NCI-H82 treated with DMSO at 0.1 percent for 48 hours (cell line): ENCODE measurements around the gene TMEM126A.
A peak's percentile ranks its signal among the peaks of the same experiment; 100 is the strongest.
"Not testable (repeated sequence)": the region's sequence is repeated elsewhere in the genome, so short reads cannot be mapped to it uniquely, and the experiment has no call there.

Experiments
- DNase-seq: peaks from one replicate; lab custom pipeline; 2025; ENCODE audit not compliant: unreplicated experiment; lab: John Stamatoyannopoulos, UW

TMEM126A gene

DNA sequence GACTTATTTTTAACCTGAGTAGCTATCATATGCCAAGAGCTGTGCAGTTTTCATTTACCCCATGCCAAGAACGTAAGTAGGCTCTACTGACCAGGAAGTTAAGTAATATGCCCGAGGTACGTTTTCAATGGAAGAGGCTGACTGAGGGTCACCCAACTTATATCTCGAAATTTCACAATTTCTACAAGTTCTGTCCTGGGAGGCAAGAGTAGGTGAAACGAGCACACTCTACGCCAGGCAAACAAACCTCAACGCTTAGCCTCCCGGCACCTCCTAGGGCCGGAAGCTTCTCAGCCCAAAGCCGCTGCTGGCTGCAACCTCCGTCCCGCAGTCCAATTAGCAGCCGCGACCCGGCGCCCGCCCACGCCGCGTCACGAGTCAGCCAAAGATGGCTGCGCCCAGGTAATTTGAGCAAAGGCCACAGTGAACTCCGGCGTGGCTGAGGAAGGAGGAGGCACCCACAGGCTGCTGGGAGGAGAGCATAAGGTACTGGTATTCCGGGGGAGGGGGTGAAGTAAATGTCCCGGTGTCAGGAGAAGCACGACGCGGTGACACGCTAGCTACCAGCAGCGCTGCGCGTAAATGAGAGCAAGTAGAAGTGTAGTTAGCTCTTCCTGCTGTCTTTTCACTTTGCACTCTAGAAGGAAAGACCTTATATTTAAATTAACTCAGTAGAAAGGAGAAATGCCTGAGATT is at the start of gene TMEM126A:
TSS of gene TMEM126A (plus strand) at position 364 of the 696 bp plus-strand sequence. CDS start 2,289 bp downstream, outside the sequence.
- DNase-seq = peak; percentile 76

DNA sequence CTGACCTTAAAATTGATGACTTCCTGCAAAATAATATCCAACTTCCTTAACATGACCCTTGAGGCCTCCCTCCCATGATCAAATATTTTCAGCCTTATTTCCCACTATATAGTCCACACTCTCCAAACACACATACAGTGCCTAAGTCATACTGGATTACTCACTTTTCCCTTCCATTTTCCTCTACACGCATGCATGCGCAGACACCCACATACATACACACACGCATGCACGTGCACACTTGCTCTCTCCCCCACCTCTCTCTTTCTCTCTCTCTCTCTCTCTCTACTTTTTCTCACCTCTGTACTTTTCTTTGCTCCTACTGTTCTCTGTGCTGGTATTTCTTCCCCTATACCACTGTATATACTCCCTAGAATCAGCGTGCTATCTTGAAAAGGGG is 48.7 kb upstream of the TMEM126A start:
- DNase-seq = no peak

DNA sequence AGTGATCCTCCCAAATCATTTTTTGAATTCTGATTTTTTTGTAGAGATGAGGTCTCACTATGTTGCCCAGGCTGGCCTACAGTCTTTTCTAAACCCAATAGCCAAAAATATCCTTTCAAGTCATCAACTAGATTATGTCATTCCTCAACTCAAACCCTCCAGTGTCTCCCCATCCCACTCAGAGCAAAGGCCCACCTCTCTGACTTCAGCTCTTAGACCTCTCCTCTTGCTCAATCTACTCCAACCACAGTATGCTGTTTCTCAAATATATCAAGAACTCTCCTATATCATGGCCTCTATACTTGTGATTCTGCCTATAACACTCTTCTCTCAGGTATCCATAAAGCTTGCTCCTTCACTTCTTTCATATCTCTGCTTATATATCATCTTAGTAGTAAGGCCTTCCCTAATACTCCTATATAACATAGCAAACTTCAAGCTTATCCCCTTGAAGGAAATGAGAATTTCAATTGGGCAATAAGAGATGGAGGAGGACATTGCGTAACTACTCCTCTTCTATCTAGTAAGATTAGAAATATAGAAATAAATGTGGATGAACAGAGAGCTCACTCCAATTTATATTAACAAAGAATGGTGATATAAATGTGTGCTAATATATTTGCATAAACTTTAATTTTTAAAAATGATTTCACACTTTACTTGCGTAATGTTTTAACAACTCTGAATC is 45.1 kb upstream of the TMEM126A start:
- no peak for DNase-seq

DNA sequence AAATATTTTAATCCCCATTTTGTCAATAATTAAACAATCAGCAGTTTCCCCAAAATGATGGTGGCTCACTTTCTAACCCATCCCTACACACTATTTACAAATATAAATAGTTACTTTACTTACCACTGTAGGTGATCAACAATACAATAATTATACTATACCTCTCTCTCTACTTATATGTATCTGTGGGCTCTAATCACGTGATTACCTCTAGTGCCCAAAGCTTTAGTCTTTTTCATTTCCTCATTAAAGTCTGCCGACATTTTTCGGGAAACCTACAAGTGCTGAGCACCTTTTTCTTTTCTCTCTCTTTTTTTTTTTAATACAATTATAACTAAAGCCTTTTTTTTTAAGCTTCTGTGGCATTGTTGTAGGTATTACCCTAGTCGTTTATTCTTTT is 44.5 kb upstream of the TMEM126A start:
- DNase-seq = no peak

DNA sequence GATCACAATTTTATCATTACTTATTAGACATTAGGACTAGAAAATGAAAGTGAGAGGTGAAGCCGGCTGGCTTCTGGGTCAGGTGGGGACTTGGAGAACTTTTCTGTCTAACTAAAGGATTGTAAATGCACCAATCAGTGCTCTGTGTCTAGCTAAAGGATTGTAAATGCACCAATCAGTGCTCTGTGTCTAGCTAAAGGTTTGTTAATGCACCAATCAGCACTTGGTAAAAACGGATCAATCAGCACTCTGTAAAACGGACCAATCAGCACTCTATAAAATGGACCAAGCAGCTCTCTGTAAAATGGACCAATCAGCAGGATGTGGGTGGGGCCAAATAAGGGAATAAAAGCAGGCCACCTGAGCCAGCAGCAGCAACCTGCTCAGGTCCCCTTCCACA is 41.5 kb upstream of the TMEM126A start:
- not testable (repeated sequence) for DNase-seq

DNA sequence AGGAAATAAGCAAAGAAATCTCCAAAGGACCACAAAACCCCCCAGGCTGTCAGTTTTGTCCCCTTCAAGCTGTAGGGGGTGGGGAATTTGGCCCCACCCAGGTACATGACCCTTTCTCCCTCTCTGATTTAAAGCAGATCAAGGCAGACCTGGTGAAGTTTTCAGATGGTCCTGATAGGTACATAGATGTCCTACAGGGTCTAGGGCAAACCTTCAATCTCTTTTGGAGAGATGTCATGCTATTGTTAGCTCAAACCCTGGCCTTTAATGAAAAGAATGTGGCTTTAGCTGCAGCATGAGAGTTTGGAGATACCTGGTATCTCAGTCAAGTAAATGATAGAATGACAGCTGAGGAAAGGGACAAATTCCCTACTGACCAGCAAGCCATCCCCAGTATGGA is 39.1 kb upstream of the TMEM126A start:
- DNase-seq = not testable (repeated sequence)

DNA sequence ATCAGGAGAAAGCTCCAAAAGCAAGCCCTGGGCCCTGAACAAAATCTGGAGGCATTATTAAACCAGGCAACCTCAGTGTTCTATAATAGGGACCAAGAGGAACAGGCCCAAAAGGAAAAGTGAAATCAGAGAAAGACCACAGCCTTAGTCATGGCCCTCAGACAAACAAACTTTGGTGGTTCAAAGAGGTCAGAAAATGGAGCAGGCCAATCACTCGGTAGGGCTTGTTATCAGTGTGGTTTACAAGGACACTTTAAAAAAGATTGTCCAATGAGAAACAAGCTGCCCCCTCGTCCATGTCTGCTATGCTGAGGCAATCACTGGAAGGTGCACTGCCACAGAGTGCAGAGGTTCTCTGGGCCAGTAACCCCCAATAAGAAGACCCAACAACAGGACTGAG is 38.5 kb upstream of the TMEM126A start:
- DNase-seq = not testable (repeated sequence)

DNA sequence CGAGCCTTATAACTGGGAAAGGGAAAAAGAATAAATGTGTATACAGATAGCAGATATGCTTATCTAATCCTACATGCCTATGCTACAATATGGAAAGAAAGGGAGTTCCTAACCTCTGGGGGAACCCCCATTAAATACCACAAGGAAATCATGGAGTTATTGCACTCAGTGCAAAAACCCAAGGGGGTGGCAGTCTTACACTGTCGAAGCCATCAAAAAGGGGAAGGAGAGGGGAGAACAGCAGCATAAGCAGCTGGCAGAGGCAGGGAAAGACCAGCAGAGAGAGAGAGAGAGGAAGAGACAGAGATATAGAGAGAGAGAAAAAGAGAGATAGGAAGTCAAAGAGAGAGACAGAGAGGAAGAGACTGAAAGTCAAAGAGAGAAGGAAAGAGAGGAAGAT is 36.1 kb upstream of the TMEM126A start:
- not testable (repeated sequence) for DNase-seq

DNA sequence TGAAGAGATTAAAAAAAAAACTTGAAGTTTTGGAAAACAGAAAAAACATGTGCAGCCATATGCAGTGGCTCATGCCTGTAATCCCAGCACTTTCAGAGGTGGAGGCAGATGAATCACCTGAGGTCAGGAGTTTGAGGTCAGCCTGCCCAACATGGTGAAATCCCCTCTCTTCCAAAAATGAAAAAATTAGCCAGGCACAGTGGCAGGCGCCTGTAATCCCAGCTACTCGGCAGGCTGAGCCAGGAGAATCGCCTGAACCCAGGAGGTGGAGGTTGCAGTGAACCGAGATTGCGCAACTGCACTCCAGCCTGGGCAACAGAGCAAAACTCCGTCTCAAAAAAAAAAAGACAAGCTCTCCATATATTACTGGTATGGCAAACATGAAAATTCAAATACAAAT is 28.3 kb upstream of the TMEM126A start:
- DNase-seq = no peak

DNA sequence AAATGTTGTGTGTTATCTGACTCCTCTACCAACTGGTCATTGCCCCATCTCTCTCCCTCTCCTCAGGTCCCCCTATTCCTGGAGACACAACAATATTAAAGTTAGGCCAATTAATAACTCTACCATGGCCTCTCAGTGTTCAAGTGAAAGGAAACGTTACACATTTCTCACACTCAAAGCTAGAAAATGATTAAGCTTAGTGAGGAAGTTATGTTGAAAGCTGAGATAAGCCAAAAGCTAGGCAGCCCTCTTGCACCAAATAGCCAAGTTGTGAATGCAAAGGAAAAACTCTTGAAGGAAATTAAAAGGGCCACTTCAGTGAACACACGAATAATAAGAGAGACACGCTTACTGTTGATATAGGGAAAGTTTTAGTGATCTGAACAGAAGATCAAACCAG is 27.5 kb upstream of the TMEM126A start:
- no peak for DNase-seq

DNA sequence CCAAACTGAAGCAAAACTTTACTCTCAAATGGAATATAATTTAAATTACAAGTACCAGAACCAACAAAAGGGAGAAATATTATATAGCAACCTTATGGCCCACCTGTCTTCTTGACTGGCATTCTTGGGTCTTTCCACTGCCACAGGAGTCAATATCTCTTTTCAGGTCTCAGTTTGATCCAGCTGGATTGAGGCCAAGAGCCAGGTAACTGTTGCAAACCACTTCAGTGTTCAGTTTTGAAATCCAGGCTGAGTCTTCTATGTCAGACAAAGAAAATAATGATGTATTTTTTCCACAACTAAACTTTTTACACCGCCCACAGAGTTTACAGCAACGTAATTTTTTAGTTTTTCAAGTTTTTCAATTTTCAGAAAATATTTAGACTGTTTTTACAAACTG is 21.3 kb upstream of the TMEM126A start:
- DNase-seq = no peak

DNA sequence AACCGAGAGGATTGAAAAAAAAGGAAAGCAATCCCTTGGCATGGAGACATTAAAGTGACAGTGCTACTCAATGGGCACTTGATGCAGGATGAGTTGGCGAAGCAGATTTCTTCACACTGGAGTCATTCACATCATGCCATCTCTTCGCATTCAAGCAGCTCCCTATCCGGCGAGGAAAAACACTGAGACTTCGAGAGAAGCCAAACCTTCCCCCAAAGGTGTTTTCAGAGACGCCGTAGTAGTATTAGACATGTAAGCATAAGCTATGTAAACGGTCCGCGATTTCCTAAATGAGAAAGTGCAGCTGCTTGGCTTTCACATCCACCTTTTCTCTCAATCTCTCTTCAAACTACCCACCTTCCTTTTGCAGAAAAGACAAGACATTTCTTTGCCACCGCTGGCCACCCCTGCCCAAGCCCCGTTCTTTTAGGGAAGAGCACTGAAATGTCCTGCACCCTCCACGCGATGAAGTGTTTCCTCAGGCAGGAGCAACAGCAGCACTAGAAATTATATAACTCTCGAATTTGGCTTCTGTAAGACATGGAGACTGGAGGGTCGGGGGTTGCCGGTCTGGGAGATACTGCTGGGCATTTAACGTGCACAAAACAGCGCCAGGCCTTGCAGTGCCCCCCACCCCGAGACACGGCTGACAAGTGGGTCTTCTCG is 20.3 kb upstream of the TMEM126A start, which contains the start of gene DLG2:
TSS of gene DLG2 (minus strand) at position 13 of the 666 bp plus-strand sequence.
- DNase-seq = no peak

DNA sequence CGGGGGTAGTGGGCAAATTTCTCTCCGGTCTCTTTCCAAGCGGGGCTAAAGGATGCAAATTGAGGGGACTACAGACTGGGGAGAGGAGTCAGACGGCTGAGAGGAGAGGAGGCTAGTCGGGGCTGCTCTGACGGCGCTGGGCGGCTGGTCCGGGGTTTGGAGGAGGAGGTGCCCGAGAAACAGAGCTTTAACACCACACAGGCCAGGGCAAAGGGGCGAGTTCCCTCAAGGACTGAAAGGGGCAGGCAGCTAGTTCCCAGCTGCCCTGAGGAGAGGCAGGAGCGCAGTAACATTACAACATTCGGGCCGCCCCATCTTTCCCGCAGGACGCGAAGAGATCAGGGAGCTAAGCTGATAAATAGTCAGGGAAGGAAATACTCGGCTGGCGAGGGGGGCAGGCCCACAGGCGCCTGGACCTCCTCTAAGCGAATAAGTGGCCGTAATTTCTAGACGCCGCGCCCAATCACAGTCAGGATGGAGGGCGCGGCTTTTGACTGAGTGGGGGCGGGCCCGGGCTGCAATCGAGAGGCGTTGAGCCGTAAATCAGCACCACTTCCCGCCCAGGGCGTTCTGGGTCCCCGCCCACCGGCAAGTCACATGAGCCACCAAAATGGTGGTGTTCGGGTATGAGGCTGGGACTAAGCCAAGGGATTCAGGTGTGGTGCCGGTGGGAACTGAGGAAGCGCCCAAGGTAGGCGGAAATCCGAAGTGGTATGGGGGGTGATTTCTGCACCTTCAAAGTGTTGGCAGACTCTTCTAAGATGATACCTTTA is 19.6 kb upstream of the TMEM126A start, which contains the start of gene TMEM126B:
TSS of gene TMEM126B (plus strand) at position 596 of the 773 bp plus-strand sequence. CDS start at position 611, 15 bp downstream.
- peak; percentile 95 for DNase-seq

DNA sequence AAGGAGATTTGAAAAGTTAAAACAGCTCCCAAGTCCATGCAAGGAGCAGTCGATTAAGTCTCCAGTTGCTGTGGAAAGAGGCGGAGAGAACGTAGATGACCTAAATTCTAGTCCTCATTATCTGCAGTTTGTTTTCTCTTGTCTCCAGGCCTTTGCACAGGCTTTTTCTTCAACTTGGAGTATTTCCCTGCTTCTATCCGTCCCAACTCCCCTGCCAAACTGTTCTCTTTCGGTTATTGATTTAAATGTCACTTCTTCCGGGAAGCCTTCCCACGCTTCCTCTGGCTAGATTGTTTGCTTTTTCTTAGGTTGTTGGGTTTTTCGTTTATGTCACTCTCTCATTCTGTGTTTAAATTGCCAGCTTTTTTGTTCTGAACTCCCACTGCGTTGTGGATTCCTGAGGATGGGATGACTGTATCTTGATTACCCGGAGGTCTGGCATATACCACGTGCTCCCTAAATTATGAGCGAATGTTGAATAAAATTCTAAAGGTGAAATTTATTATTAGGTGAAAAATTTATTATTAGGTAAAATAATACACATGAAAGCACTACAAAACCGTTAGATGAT is 18.9 kb upstream of the TMEM126A start:
- DNase-seq = no peak

DNA sequence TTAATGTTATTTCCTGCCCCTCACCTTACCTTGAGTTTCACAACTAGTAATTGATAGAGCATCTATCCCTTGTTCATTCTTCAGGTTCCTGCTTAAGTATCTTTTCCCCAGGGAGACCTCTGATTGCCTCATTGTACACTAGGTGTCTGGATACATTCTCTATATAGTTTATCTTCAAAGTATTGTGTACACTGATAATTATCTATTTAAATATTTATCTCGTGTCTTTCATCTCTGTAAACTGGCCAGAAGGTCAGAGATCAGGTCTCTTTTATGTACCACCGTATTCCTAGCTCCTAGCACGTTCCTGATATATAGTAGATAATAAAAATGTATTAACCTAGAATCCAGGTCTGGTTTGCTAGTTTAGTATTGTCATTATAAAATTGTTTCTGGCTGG is 13.0 kb upstream of the TMEM126A start:
- no peak for DNase-seq

DNA sequence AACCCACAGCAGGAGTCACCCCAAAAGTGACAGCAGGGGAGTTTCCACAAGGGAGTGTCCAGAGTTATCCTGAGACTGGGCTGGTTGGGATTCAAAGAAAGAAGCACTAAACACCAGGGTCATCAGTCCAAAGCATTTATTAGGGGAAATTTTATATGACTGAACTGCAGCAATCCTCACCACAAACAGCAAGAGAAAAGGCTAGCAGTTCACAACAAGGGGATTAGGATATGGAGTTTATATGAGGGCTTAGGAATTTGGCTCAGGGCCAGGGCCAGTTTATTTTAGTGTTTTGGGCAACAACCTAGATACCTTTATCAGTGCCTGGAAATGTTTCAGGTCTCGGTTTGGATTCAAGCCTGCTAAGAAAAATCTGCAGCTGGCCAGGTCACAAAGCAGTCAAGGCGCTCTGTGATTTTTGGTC is 4.6 kb upstream of the TMEM126A start:
- peak; percentile 57 for DNase-seq

DNA sequence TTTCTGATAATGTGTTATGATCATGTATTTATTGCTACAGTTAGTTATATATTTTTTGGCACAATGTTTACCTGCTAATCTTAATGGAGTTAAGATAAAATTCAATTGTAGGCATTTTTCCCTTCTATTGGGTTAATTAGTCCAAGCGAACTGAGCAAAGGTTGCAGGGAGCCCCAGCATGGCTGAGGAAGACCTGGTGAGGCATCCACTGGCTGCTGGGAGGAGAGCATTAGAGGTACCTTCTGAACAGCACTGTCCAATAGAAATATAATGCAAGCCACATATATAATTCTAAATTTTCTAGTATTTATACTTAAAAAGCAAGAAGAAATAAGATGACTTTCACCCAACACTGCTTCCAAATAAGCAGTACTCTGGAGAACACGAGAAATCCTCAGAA is 689 bp upstream of the TMEM126A start:
- DNase-seq = no peak

DNA sequence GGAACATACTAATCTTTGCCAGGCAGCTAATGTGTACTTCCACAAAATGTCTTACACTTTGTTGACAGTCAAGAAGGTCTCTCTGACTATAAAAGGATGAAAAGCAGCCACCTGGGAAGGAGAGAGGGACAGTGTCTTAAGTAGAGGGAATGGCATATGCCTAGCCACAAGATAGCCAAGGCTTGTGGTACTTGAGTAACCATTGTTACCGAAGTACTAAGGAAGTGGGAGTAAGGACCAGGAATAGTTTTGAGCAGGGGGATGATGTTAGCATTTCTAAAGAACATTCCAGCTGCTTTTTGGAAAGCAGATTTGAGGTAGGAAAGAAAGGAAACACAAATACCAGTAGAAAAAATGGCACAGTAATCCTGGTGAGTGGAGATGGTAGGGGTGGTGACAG is 3.4 kb downstream of the TMEM126A start:
- DNase-seq = no peak

DNA sequence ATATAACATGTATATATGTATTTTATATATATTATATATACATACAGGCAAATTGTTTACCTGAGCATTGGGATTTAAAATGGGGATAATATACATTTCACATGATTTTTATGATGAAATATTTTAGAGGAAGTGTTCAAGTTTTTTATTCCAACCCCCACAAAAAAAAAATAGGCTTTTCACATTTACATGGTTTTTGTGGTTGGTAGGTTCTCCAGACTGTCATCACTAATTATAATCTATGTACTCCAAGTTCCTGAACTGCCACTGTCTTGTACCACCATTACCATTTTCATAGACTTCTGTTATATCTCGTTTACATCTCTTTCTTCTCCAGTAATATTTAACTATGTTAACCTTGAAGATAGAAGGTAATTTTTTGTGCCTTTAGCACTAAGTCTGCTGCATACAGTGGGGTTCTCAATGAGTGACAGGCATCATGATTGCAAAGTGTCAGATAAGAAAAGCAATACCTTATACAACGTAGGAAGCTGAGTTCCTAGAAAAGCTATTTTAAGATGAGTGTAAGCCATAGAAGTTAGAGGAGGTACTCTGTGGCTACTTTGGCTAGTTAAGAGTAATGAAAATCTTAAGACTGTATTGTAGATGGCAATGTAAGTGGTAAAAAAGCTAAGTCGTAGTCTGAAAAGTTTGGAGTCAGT is 5.2 kb downstream of the TMEM126A start:
- no peak for DNase-seq

DNA sequence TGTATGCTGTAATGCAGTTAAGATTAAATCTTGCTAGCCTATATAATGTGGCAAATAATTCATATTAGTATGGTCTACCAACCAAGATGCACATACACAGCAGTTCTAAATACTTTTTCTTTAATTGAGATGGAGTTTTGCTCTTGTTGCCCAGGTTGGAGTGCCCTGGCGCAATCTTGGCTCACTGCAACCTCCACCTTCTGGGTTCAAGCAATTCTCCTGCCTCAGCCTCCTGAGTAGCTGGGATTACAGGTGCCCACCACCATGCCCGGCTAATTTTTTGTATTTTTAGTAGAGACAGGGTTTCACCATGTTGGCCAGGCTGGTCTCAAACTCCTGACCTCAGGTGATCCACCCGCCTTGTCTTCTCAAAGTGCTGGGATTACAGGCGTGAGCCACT is 6.6 kb downstream of the TMEM126A start:
- not testable (repeated sequence) for DNase-seq
